ENCODE data around the gene DDX52. TPM values are rescaled to one million over a fixed set of nuclear protein-coding genes. Genes with fewer than 3 reads are reported as not detected.
"Not testable (repeated sequence)": the region's sequence is repeated elsewhere in the genome, so short reads cannot be mapped to it uniquely, and the experiment has no call there.

The DDX52 gene
- total RNA-seq, 1 donor from 2014 or later, result 79.4 TPM

- Mint-ChIP-seq H3K4me1 (ENCODE audit: low read depth) (peaks cover 22% of the 10 kb centered on the region), H3K36me3 (ENCODE audit: insufficient read depth) (peaks cover 40% of the 10 kb centered on the region), H3K9me3 (ENCODE audit: low read depth) (no peaks in the 10 kb centered on the region), H3K27ac (no peak overlapping the region), H3K4me3 (ENCODE audit: low read depth) (peak overlapping the region; percentile 48), H3K27me3 (no peaks in the 10 kb centered on the region)
- DNase-seq (ENCODE audit: low spot score, unreplicated experiment), result no peak
- TF ChIP-seq CTCF (IDR thresholded peaks at IDR 0.05; ENCODE audit: unreplicated experiment), result no peak
Observed at GRCh38 chr17:37640015-37640414, 3.2 kb downstream of the DDX52 start.

- H3K9me3 Mint-ChIP-seq (ENCODE audit: low read depth), result no peaks in the 10 kb centered on the region
- TF ChIP-seq CTCF (IDR thresholded peaks at IDR 0.05; ENCODE audit: unreplicated experiment), result no peak
- H3K4me3 Mint-ChIP-seq (ENCODE audit: low read depth), result no peak overlapping the region
- peaks cover 16% of the 10 kb centered on the region for H3K4me1 Mint-ChIP-seq (ENCODE audit: low read depth)
- H3K36me3 Mint-ChIP-seq (ENCODE audit: insufficient read depth), result peaks cover 40% of the 10 kb centered on the region
- H3K27ac Mint-ChIP-seq, result no peak overlapping the region
- no peak for DNase-seq (ENCODE audit: low spot score, unreplicated experiment)
- H3K27me3 Mint-ChIP-seq, result no peaks in the 10 kb centered on the region
Observed at GRCh38 chr17:37637956-37638355, 5.3 kb downstream of the DDX52 start.

GRCh38 chr17:37616430-37616829, 26.8 kb downstream of the DDX52 start:
- H3K27ac Mint-ChIP-seq; DNase-seq (ENCODE audit: low spot score, unreplicated experiment); H3K9me3 Mint-ChIP-seq (ENCODE audit: low read depth); H3K4me1 Mint-ChIP-seq (ENCODE audit: low read depth); H3K4me3 Mint-ChIP-seq (ENCODE audit: low read depth); H3K27me3 Mint-ChIP-seq: not testable (repeated sequence)
- H3K36me3 Mint-ChIP-seq (ENCODE audit: insufficient read depth), result peaks cover 23% of the 10 kb centered on the region

DNA sequence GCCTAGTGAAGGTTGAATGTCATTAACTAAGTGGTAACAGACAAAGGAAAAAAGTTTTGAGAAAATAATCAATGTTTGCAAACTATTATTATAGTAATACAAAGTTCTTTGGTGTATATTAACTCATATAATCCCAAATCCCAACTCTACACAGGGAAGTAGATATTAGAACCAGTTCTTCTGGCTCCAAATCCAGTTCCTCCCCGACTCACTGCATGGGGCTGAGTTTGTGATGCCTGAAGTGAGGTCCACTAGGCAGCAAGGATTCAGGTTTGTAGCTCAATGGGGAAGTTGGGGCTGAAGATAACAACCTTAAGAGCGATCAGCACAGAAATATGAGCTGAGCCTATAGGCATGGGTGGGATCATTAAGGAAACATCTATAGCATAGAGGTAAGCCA, 28.4 kb downstream of the DDX52 start:
- Mint-ChIP-seq H3K4me1 (ENCODE audit: low read depth) (no peaks in the 10 kb centered on the region), H3K9me3 (ENCODE audit: low read depth) (no peaks in the 10 kb centered on the region), H3K27ac (no peak overlapping the region), H3K36me3 (ENCODE audit: insufficient read depth) (peaks cover 17% of the 10 kb centered on the region), H3K27me3 (no peaks in the 10 kb centered on the region), H3K4me3 (ENCODE audit: low read depth) (no peak overlapping the region)
- TF ChIP-seq CTCF (IDR thresholded peaks at IDR 0.05; ENCODE audit: unreplicated experiment), result no peak
- DNase-seq (ENCODE audit: low spot score, unreplicated experiment), result no peak

DNA sequence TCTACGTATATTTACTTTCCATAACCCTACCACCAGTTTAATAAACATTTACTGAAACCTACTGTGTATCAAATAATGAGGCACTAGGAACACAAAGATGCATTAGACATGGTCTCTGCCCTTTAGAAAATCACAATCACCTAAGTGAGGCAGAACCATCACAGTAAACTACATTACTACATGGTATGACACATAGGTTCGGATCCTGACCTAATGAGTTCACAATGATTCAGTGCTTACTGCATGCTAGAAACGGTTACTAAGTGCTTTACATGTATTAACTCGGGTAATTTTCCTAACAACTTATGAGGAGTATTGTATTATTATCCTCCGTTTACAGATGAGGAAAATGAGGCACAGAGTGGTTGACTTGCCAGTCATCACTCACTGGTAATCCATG, 28.9 kb downstream of the DDX52 start:
- no peak for DNase-seq (ENCODE audit: low spot score, unreplicated experiment)
- Mint-ChIP-seq H3K4me3 (ENCODE audit: low read depth) (no peak overlapping the region), H3K36me3 (ENCODE audit: insufficient read depth) (peaks cover 16% of the 10 kb centered on the region), H3K4me1 (ENCODE audit: low read depth) (peaks cover 3% of the 10 kb centered on the region), H3K27ac (no peak overlapping the region), H3K9me3 (ENCODE audit: low read depth) (no peaks in the 10 kb centered on the region), H3K27me3 (no peaks in the 10 kb centered on the region)
- TF ChIP-seq CTCF (IDR thresholded peaks at IDR 0.05; ENCODE audit: unreplicated experiment), result no peak

- no peak for DNase-seq (ENCODE audit: low spot score, unreplicated experiment)
- Mint-ChIP-seq H3K27me3 (no peaks in the 10 kb centered on the region), H3K4me3 (ENCODE audit: low read depth) (no peak overlapping the region), H3K27ac (peak overlapping the region; percentile 75), H3K9me3 (ENCODE audit: low read depth) (no peaks in the 10 kb centered on the region), H3K36me3 (ENCODE audit: insufficient read depth) (peaks cover 15% of the 10 kb centered on the region), H3K4me1 (ENCODE audit: low read depth) (peaks cover 12% of the 10 kb centered on the region)
- no peak for TF ChIP-seq CTCF (IDR thresholded peaks at IDR 0.05; ENCODE audit: unreplicated experiment)
Observed at GRCh38 chr17:37610971-37611370, 32.3 kb downstream of the DDX52 start.

DNA sequence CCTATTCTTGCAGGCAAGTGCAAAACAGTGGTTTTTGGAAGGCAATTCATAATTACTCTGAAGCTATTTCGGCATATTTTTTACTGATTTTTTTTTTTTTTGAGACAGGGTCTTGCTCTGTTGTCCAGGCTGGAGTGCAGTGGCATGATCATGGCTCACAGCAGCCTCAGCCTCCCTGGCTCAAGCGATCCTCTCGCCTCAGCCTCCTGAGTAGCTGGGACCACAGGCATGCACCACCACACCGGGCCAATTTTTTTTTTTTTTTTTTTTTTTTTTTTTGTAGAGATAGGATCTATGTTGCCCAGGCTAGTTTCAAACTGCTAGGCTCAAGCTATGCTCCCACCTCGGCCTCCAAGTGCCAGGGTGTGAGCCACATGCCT, 33.2 kb downstream of the DDX52 start:
- Mint-ChIP-seq H3K4me1 (ENCODE audit: low read depth) (peaks cover 14% of the 10 kb centered on the region), H3K36me3 (ENCODE audit: insufficient read depth) (peaks cover 17% of the 10 kb centered on the region), H3K27ac (peak overlapping the region; percentile 97), H3K4me3 (ENCODE audit: low read depth) (peak overlapping the region; percentile 92)
- not testable (repeated sequence) for H3K27me3 Mint-ChIP-seq; H3K9me3 Mint-ChIP-seq (ENCODE audit: low read depth); DNase-seq (ENCODE audit: low spot score, unreplicated experiment)
